NT2/D1 (cell line): ENCODE results near the gene VWA8.
"Not testable (repeated sequence)": the region's sequence is repeated elsewhere in the genome, so short reads cannot be mapped to it uniquely, and the experiment has no call there.

Experiments used
- DNase-seq: peaks from one replicate; pipeline ENCODE4 v3.0.0-alpha.2; 2011; ENCODE audit warnings: low read depth, low spot score
- H3K27me3 ChIP-seq: 2 replicates; pipeline ENCODE4 v1.6.0; 2011; ENCODE audit warnings: mild to moderate bottlenecking; ENCODE audit not compliant: insufficient read length, insufficient read depth
- H3K36me3 ChIP-seq: 2 replicates; pipeline ENCODE4 v1.6.1; 2011; ENCODE audit warnings: mild to moderate bottlenecking, low read length, mixed read lengths; ENCODE audit not compliant: insufficient read depth, insufficient read length
- H3K4me1 ChIP-seq: 2 replicates; pipeline ENCODE4 v1.5.1; 2011; ENCODE audit not compliant: insufficient read depth, insufficient read length
- H3K4me3 ChIP-seq: 2 replicates; pipeline ENCODE4 v1.5.1; 2011; ENCODE audit warnings: low read depth; ENCODE audit not compliant: insufficient read length
- H3K9ac ChIP-seq: 2 replicates; pipeline ENCODE4 v1.6.0; 2011; ENCODE audit warnings: low read depth; ENCODE audit not compliant: insufficient read length
- H3K9me3 ChIP-seq: 2 replicates; pipeline ENCODE4 v1.5.1; 2011; ENCODE audit warnings: mild to moderate bottlenecking, low read length; ENCODE audit not compliant: insufficient read depth
- SUZ12 ChIP-seq: IDR thresholded peaks from 2 replicates; pipeline ENCODE4 v1.6.1; 2011; ENCODE audit not compliant: insufficient read length, insufficient read depth; ENCODE audit errors: extremely low read depth
- YY1 ChIP-seq: IDR thresholded peaks from 2 replicates; pipeline ENCODE4 v1.6.1; 2011; ENCODE audit not compliant: insufficient read length, insufficient read depth
- ZNF274 ChIP-seq: IDR thresholded peaks from 2 replicates; pipeline ENCODE4 v1.6.1; 2011; ENCODE audit warnings: mild to moderate bottlenecking, low read depth, low read length

The VWA8 gene

DNA sequence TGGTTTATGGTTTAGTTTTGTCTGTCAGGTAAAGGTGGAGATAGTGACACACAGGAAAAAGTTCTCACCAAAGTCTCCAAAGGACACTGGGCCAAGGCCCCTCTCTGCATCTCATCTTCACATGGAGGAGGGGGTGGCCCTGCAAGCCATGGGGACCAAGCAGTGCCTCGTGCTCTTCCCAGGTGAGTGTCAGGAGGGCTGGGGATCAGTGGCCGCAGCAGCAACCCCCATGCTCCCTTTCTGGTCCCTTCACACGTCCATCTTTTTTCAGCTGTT is 415.5 kb downstream of the VWA8 start:
- TF ChIP-seq YY1 (no peak), SUZ12 (no peak), ZNF274 (no peak)
- Histone ChIP-seq H3K9ac (no peak overlapping the region), H3K4me1 (peaks cover 9% of the 10 kb centered on the region), H3K27me3 (no peaks in the 10 kb centered on the region), H3K36me3 (no peaks in the 10 kb centered on the region), H3K4me3 (no peak overlapping the region), H3K9me3 (peaks cover 18% of the 10 kb centered on the region; the same call in 1 of the 2 replicates)
- no peak for DNase-seq

DNA sequence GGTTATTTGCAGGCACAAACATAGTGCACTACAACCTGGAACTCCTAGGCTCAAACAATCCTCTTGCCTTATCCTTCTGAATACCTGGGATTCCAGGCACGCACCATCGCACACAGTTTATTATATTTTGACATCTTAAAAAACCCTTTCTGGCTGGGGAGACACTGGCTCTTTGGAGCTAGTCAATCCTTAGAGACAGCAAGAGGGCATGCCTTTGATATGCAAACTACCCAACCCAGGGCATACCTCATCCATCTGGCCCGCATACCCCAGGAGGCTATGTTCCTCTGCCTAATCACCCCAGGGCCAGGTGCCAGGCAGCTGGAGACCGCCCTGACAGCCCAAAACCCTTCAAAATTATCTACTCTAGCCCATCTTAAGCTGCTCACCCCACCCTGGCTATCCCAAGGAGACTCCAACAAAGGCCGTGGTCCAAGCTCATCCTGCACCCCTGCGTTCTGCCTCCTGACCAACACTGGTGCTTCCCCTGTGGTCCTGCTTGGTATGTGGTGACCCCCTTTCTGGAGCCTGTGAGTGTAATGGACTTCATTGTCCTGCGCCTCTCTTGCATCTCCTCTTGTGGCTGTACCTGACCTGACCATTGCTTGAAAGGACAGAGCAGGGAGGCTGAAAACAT is 417.1 kb downstream of the VWA8 start:
- Histone ChIP-seq H3K9me3 (peaks cover 18% of the 10 kb centered on the region; the same call in 1 of the 2 replicates), H3K27me3 (no peaks in the 10 kb centered on the region), H3K4me3 (no peak overlapping the region), H3K4me1 (peaks cover 9% of the 10 kb centered on the region), H3K9ac (no peak overlapping the region), H3K36me3 (no peaks in the 10 kb centered on the region)
- TF ChIP-seq ZNF274, result no peak
- TF ChIP-seq SUZ12, result no peak
- no peak for TF ChIP-seq YY1
- DNase-seq, result no peak

DNA sequence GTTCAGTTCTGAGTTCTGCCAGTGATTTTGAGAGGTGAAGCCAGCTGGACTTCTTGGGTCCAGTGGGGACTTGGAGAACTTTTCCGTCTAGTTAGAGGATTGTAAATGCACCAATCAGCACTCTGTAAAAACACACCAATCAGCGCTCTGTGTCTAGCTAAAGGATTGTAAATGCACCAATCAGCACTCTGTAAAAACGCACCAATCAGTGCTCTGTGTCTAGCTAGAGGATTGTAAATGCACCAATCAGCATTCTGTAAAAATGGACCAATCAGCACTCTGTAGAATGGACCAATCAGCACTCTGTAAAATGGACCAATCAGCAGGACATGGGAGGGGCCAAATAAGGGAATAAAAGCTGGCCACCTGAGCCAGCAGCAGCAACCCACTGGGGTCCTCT is 418.1 kb downstream of the VWA8 start:
- peaks cover 18% of the 10 kb centered on the region; the same call in 1 of the 2 replicates for H3K9me3 ChIP-seq
- not testable (repeated sequence) for DNase-seq, H3K36me3 ChIP-seq, H3K4me3 ChIP-seq, H3K27me3 ChIP-seq, H3K9ac ChIP-seq, H3K4me1 ChIP-seq

DNA sequence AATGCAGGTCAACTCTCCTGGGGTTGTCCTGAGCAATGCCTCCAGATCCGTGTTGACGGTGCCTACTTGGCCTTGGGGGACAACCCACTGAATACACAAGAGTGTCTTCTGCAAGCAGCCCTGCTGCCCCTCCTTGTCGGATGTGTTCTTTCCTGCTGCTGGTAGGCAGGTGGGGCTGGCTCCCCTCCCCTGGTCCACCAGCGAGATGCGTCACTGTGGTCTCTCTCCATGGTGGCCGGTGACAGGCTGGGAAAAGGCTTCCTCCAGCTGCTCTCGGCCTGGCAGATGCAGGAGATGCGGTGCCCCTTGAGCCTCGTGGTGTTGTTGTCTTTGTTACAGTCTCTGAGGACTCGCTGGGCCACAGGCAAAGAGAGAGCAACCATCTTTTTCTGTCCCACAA is 418.6 kb downstream of the VWA8 start:
- Histone ChIP-seq H3K36me3 (no peaks in the 10 kb centered on the region), H3K4me1 (peaks cover 4% of the 10 kb centered on the region), H3K4me3 (no peak overlapping the region), H3K9ac (no peak overlapping the region), H3K9me3 (peaks cover 18% of the 10 kb centered on the region; the same call in 1 of the 2 replicates), H3K27me3 (no peaks in the 10 kb centered on the region)
- TF ChIP-seq SUZ12 (no peak), ZNF274 (no peak), YY1 (no peak)
- DNase-seq, result no peak

DNA sequence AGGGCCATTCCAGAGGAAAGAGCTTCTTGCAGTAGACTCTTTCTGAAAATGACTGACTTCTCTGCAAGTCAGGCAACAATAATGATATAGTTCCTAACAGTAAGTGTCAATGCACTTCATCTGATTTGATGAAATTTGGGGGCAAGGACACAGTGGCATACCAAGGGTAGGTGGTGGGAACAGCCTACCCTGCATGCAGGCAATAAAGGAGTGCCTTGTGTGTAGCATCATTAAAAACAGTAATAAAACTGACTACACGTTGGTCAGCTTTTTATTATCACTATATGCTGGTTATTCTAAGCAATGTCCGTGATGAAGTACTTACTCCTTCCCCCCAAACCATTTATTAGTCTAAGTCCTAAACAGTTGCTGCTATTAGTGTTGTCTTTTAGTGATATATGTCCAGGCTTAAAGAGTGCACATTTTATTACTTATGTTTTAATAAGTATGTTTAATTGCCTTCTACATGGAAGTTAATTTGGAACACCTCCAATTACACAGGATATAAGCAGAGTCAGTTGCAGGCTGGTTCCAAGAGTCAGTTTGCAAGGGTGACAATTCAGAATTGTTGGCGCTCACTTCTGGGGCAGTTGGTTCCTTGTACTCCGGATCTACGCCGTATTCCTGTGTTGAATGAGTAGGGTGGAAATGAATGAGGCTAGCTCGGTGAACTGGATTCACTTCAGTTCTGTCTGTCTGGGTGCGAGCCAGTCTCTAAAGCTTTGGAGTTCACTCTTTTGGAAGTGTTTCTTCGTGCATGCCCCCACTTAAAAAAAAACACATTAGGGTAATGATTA is 419.6 kb downstream of the VWA8 start:
- no peak for DNase-seq
- peaks cover 18% of the 10 kb centered on the region; the same call in 1 of the 2 replicates for H3K9me3 ChIP-seq
- H3K4me3 ChIP-seq, result no peak overlapping the region
- no peaks in the 10 kb centered on the region for H3K27me3 ChIP-seq
- no peaks in the 10 kb centered on the region for H3K36me3 ChIP-seq
- no peaks in the 10 kb centered on the region for H3K4me1 ChIP-seq
- no peak overlapping the region for H3K9ac ChIP-seq
- TF ChIP-seq YY1 (no peak), ZNF274 (no peak), SUZ12 (no peak)

DNA sequence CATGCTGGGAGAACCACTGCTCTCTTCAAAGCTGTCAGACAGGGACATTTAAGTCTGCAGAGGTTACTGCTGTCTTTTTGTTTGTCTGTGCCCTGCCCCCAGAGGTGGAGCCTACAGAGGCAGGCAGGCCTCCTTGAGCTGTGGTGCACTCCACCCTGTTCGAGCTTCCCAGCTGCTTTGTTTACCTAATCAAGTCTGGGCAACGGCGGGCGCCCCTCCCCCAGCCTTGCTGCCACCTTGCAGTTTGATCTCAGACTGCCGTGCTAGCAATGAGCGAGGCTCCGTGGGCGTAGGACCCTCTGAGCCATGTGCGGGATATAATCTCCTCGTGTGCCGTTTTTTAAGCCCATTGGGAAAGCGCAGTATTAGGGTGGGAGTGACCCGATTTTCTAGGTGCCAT is 420.7 kb downstream of the VWA8 start:
- H3K9me3 ChIP-seq, result peaks cover 18% of the 10 kb centered on the region; the same call in 1 of the 2 replicates
- not testable (repeated sequence) for H3K27me3 ChIP-seq, DNase-seq, H3K36me3 ChIP-seq, H3K9ac ChIP-seq, H3K4me3 ChIP-seq, H3K4me1 ChIP-seq

DNA sequence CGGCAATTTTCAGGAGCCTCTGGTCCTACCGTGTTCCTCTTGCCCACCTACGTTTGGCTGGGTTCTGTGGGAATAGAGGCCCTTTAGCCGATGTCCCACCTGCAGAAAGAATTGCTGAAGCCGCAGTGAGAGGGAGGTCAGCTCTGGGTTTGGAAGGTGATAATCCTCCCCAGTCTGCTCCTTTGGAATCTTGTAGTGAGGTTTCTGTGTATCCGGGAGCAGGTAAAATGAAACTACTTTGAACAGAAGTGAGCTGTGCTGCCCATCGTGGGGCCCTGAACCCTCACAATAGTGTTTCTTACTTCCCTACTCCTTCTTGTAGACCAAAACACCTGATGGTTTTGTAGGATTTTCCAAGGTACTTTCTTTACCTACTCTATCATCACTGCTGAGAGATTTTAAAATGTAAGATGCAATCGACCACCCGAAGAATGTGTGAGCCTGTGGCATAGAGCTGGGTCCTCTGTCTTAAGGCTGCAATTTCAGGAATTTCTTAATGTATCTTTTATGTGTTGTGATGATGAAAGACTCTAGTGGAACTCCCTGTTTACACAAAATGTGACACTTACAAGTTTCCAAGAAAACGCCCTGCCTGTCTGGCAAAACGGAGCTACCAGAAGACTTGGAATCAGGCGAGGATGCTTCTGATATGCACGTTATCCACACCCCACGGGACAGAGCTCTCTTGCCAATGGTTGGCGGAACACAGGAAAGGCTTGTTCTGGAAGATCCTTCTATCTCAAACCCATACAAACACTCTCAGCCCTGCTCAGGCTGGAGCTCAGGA is 427.4 kb downstream of the VWA8 start:
- Histone ChIP-seq H3K4me1 (no peaks in the 10 kb centered on the region), H3K9ac (no peak overlapping the region), H3K36me3 (no peaks in the 10 kb centered on the region), H3K4me3 (no peak overlapping the region), H3K9me3 (no peaks in the 10 kb centered on the region), H3K27me3 (no peaks in the 10 kb centered on the region)
- DNase-seq, result no peak
- TF ChIP-seq SUZ12, result no peak
- TF ChIP-seq YY1, result no peak
- TF ChIP-seq ZNF274, result no peak
